Measurements from ENCODE around the gene SNX33.
A peak's percentile ranks its signal among the peaks of the same experiment; 100 is the strongest.
"Not testable (repeated sequence)": the region's sequence is repeated elsewhere in the genome, so short reads cannot be mapped to it uniquely, and the experiment has no call there.

The SNX33 gene

DNA sequence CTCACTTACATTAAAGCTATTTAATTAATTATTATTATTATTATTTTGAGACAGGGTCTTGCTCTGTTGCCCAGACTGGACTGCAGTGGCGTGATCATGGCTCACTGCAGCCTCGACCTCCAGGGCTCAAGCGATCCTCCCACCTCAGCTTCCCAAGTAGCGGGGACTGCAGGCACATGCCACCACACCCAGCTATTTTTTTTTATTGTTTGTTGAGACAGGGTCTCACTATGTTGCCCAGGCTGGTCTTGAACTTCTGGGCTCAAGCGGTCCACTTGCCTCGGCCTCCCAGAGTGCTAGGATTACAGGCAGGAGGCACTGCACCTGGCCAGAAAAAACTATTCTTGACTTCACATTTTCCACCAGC lies 30.6 kb downstream of the SNX33 start:
- not testable (repeated sequence) for H3K27me3 ChIP-seq (ENCODE audit: control insufficient read depth in 1 of 2, insufficient read depth in 2 of 2, low read length in 2 of 2); H3K27ac ChIP-seq (ENCODE audit: low read depth, low read length); H3K9ac ChIP-seq (ENCODE audit: low read length); H3K4me3 ChIP-seq (ENCODE audit: low read depth in 1 of 2, low read length in 2 of 2); H3K9me3 ChIP-seq (ENCODE audit: low read length)
- Histone ChIP-seq H3K4me1 (ENCODE audit: insufficient read depth, low read length) (peaks cover 22% of the 10 kb centered on the region), H3K36me3 (ENCODE audit: insufficient read depth, low read length) (peaks cover 65% of the 10 kb centered on the region)

DNA sequence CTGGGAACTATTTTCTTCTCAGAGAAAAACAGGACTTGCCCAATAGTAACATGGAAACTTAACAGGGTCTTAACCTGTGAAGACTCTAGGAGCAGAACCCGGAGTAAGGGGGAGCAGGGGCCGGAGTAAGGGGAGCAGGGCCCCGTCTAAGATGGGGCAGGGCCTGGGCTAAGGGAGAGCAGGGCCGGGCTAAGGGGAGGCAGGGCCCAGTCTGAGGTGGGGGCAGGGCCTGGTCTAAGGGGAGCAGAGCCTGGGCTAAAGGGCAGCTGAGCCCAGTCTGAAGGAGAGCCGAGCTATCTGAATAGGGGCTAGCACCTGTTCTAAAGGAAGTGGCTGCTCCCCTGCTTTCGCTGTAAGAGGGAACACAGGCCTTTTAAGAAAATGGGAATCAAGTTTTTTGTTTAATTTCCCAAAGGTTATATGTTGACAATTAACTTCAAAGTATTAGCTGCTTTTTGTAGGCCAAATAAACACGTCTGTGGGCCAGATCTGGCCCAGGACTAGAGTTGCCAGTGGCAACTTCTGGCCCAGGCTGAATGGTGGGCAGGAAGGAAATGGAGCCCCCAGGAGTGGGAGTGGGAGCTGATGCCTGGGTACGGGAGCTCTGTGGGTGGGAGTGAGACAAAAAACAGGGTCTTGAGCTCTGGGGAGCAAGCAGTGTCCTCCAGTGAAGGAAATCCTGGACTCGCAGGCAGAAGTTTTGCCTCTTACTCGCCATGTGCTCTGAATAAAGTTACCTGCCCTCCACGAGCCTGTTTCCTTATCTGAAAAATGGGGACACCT lies 32.5 kb downstream of the SNX33 start:
- Histone ChIP-seq H3K36me3 (ENCODE audit: insufficient read depth, low read length) (peaks cover 77% of the 10 kb centered on the region), H3K9ac (ENCODE audit: low read length) (no peak overlapping the region)

DNA sequence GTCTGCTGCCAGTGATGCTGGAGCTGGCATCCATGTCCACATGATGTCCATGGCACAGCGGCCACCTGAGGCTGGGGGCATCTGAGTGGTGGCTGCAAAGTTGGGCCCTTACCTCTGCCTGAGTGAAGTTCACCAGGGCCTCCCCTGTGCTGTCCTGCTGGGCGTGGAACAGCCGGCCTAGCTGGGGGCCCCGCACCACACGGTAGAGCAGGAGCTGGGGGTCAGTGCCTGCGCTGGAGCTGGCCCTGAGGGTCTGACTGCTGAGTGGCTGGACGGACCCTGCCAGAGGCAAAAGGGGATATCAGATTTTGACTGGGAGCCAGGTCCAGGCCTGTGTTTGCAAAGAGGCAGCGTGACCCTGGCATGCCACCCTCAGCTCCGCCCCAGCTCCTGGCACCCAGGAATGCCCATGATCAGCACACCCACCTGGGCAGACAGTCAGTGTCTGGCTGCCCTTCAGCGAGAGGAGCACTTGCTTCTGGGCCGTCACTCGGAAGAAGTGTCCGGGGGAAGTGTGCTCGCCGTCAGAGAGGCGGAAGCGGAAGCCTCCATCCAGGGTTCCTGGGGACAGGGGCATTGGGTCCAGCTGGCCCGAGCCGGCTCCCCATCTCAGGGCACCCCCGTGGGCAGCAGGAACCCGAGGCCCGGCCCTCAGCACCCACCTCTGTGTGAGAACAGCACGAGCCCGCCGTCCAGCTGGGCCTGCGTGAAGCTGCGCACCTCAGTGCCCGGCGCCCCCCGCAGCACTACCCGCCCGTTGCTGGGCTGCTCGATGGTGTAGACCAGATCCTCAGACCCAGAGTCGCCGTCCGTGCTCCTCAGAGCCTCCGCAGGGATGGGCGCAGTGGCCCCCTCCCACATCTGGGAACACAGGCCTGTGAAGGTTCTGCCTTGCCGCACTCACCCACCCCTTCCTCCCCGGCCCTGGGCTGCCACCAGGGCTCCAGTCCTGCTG lies 34.7 kb downstream of the SNX33 start:
- Histone ChIP-seq H3K9ac (ENCODE audit: low read length) (no peak overlapping the region), H3K9me3 (ENCODE audit: low read length) (no peaks in the 10 kb centered on the region), H3K27ac (ENCODE audit: low read depth, low read length) (no peak overlapping the region), H3K36me3 (ENCODE audit: insufficient read depth, low read length) (peaks cover 75% of the 10 kb centered on the region), H3K4me3 (ENCODE audit: low read depth in 1 of 2, low read length in 2 of 2) (no peak overlapping the region), H3K27me3 (ENCODE audit: control insufficient read depth in 1 of 2, insufficient read depth in 2 of 2, low read length in 2 of 2) (no peaks in the 10 kb centered on the region), H3K4me1 (ENCODE audit: insufficient read depth, low read length) (peaks cover 23% of the 10 kb centered on the region)

More for the DNA sequence above, 32.5 kb downstream of the SNX33 start:
- Histone ChIP-seq H3K27ac (ENCODE audit: low read depth, low read length) (no peak overlapping the region), H3K4me3 (ENCODE audit: low read depth in 1 of 2, low read length in 2 of 2) (no peak overlapping the region), H3K27me3 (ENCODE audit: control insufficient read depth in 1 of 2, insufficient read depth in 2 of 2, low read length in 2 of 2) (no peaks in the 10 kb centered on the region), H3K4me1 (ENCODE audit: insufficient read depth, low read length) (peaks cover 18% of the 10 kb centered on the region), H3K9me3 (ENCODE audit: low read length) (no peaks in the 10 kb centered on the region)

DNA sequence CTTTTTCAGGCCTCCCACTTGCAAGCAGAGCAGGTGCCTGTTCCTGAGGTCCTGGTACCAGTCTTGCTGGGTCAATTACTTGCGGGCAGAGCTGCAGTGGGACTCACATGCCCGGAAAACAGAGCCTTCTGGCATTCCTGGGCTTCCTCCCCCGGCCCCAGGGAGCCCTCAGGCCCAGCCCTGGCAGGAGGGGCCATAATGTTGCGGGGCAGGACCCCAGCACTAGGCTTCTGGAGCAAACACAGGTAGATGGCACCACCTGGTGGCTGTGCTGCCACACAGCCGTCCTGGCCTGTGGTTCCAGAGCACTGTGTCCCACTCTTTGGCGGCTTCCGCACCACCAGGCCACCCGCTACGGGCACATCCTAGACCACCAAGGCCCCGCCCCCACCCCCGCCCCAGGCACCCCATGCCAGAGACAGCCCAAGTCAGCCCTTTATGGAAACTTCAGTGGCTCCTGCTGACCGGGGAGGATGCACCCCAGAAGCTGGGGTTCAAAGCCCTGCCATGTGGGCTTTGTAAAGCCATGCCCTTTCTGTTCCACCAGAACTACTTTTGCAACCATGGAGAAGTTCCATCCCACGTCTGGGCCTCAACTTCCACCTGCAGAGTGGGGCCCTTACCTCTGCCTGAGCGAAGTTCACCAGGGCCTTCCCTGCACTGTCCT lies 36.1 kb downstream of the SNX33 start:
- Histone ChIP-seq H3K27ac (ENCODE audit: low read depth, low read length) (peak overlapping the region; percentile 68), H3K36me3 (ENCODE audit: insufficient read depth, low read length) (peaks cover 82% of the 10 kb centered on the region), H3K4me1 (ENCODE audit: insufficient read depth, low read length) (peaks cover 23% of the 10 kb centered on the region)
- not testable (repeated sequence) for H3K27me3 ChIP-seq (ENCODE audit: control insufficient read depth in 1 of 2, insufficient read depth in 2 of 2, low read length in 2 of 2); H3K4me3 ChIP-seq (ENCODE audit: low read depth in 1 of 2, low read length in 2 of 2); H3K9ac ChIP-seq (ENCODE audit: low read length); H3K9me3 ChIP-seq (ENCODE audit: low read length)

DNA sequence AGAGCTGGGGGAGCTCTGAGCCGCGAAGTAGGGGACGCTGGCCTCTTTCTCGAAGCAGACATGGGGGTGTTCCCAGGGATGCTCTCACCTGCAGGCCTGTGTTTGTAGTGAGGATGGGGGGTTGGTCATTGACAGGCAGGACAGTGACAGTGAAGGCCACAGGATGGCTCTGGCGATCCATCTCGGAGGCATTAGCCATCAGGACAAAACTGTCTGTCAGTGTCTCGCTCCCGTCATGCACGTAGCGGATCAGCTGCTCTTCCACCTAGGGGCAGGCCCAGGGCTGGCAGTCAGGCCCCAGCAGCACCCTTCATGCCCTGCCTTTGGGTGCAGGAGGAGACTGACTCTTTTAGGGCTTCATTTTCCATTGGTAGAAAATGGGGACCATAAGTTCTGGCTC lies 36.9 kb downstream of the SNX33 start:
- Histone ChIP-seq H3K4me3 (ENCODE audit: low read depth in 1 of 2, low read length in 2 of 2) (no peak overlapping the region), H3K9ac (ENCODE audit: low read length) (no peak overlapping the region), H3K27ac (ENCODE audit: low read depth, low read length) (no peak overlapping the region), H3K4me1 (ENCODE audit: insufficient read depth, low read length) (peaks cover 23% of the 10 kb centered on the region), H3K9me3 (ENCODE audit: low read length) (no peaks in the 10 kb centered on the region), H3K36me3 (ENCODE audit: insufficient read depth, low read length) (peaks cover 81% of the 10 kb centered on the region), H3K27me3 (ENCODE audit: control insufficient read depth in 1 of 2, insufficient read depth in 2 of 2, low read length in 2 of 2) (no peaks in the 10 kb centered on the region)

DNA sequence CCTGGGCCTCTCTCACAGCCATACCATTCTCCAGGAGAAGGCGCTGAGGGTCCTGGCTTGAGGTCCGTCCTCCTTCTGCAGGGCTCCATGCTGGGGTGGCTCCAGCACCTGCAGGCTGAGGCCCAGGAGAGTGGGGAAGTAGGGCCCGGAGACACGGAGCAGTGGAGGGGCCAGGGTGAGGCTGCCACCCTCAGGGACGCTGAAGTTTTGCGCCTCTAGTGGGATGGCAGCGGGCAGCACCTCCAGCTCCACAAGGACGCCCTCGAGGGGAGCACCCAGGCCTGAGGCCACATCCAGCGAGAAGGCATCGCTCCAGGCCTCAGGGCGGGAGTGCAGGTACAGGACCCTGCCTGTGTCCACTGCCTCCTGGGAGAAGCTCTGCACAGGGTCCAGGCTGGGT lies 37.5 kb downstream of the SNX33 start:
- no peak overlapping the region for H3K27ac ChIP-seq (ENCODE audit: low read depth, low read length)
- H3K36me3 ChIP-seq (ENCODE audit: insufficient read depth, low read length), result peaks cover 76% of the 10 kb centered on the region
- peaks cover 23% of the 10 kb centered on the region for H3K4me1 ChIP-seq (ENCODE audit: insufficient read depth, low read length)
- no peak overlapping the region for H3K4me3 ChIP-seq (ENCODE audit: low read depth in 1 of 2, low read length in 2 of 2)
- no peaks in the 10 kb centered on the region for H3K9me3 ChIP-seq (ENCODE audit: low read length)
- no peaks in the 10 kb centered on the region for H3K27me3 ChIP-seq (ENCODE audit: control insufficient read depth in 1 of 2, insufficient read depth in 2 of 2, low read length in 2 of 2)
- no peak overlapping the region for H3K9ac ChIP-seq (ENCODE audit: low read length)

DNA sequence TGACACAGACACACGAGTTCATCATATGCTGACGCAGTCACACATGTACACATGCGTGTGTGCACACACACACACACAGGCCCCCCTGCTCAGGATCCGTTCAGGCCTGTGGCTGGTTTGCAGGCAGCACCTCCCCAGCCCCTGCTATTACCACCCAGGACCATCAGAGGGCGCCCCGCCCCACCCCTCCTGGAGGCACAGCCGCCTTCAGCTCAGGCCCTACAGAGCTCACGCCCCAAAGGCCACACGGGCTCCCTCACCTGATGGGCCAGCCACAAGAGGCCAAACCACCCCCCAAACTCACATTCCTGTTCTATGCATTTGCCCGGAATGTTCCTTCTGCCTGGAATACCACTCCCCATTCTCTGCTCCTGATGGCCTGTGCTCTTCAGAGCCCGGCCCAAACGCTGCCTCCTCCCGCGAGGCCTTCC lies 38.5 kb downstream of the SNX33 start:
- Histone ChIP-seq H3K36me3 (ENCODE audit: insufficient read depth, low read length) (peaks cover 68% of the 10 kb centered on the region), H3K4me1 (ENCODE audit: insufficient read depth, low read length) (peaks cover 23% of the 10 kb centered on the region)
- not testable (repeated sequence) for H3K4me3 ChIP-seq (ENCODE audit: low read depth in 1 of 2, low read length in 2 of 2); H3K9ac ChIP-seq (ENCODE audit: low read length); H3K27ac ChIP-seq (ENCODE audit: low read depth, low read length); H3K27me3 ChIP-seq (ENCODE audit: control insufficient read depth in 1 of 2, insufficient read depth in 2 of 2, low read length in 2 of 2); H3K9me3 ChIP-seq (ENCODE audit: low read length)

DNA sequence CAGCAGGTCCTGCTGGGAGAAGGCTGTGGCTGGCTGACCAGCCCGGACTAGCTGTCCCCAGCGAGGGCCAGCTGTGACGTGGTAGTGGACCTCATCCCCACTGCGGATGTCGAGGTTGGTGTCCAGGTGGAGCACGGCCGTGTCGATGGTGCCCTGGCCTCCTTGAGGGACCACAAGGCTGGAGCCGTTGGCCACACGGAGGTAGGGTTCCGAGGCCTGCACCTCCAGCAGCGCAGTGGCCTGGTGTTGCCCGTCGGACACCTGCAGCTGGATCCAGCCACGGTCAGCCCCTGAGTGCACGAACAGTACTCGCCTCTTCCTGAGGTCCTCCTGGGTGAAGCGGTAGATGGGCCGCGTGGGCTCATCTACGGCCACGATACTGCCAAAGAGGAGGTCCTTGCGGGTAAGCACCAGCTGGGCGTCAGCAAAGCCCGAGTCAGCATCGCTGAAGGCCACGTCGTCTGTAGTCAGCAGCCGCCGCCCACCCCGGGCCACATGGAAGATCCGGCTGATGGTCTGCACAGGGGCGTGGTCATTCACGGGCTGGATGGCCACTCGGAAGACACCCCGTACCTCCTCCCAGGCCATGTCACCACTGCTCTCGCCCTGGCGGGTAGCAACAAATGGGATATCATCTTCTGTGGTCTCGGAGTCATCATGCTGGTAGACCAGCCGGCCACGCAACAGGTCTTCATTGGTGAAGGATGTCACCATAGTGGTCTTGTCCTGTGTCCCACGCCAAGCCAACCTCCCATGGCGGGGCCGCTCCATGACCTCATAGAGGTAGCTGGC lies 40.0 kb downstream of the SNX33 start:
- no peak overlapping the region for H3K9ac ChIP-seq (ENCODE audit: low read length)
- H3K27ac ChIP-seq (ENCODE audit: low read depth, low read length), result no peak overlapping the region
- peaks cover 23% of the 10 kb centered on the region for H3K4me1 ChIP-seq (ENCODE audit: insufficient read depth, low read length)
- no peaks in the 10 kb centered on the region for H3K9me3 ChIP-seq (ENCODE audit: low read length)
- peaks cover 64% of the 10 kb centered on the region for H3K36me3 ChIP-seq (ENCODE audit: insufficient read depth, low read length)
- no peaks in the 10 kb centered on the region for H3K27me3 ChIP-seq (ENCODE audit: control insufficient read depth in 1 of 2, insufficient read depth in 2 of 2, low read length in 2 of 2)
- no peak overlapping the region for H3K4me3 ChIP-seq (ENCODE audit: low read depth in 1 of 2, low read length in 2 of 2)

DNA sequence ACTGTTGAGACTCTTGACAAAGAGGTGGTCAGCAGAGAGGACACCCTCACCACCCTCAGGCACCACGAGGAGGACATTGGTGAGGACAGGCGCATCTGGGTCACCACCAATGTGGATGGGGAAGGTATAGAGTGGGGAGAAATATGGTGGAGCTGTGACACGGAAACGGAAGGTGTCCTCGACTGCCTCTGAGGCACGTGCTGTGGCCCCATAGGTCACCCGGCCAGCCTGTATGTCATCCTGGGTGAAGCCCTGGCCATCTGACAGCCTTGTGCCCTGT lies 40.5 kb downstream of the SNX33 start:
- peaks cover 25% of the 10 kb centered on the region for H3K4me1 ChIP-seq (ENCODE audit: insufficient read depth, low read length)
- no peak overlapping the region for H3K27ac ChIP-seq (ENCODE audit: low read depth, low read length)
- H3K27me3 ChIP-seq (ENCODE audit: control insufficient read depth in 1 of 2, insufficient read depth in 2 of 2, low read length in 2 of 2), result no peaks in the 10 kb centered on the region
- H3K4me3 ChIP-seq (ENCODE audit: low read depth in 1 of 2, low read length in 2 of 2), result no peak overlapping the region
- no peaks in the 10 kb centered on the region for H3K9me3 ChIP-seq (ENCODE audit: low read length)
- H3K9ac ChIP-seq (ENCODE audit: low read length), result no peak overlapping the region
- peaks cover 64% of the 10 kb centered on the region for H3K36me3 ChIP-seq (ENCODE audit: insufficient read depth, low read length)

DNA sequence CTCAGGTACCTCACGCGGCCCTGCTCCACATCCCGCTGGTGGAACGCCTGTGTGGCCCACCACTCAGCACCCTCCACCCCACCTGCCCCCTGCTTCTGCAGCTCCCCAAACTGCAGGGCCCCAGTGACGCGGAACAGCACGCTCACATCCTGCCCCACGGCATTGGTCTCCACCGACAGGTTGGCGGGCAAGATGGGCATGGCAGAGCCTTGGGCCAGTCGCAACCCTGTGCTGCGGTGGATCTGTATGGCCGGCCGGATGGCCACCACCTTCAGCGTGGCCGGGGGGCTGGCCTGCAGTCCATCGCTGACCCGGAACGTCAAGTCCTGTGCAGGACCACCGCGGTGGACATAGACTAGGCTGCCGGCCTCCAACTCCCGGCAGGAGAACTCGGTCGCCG lies 41.1 kb downstream of the SNX33 start:
- H3K27me3 ChIP-seq (ENCODE audit: control insufficient read depth in 1 of 2, insufficient read depth in 2 of 2, low read length in 2 of 2), result no peaks in the 10 kb centered on the region
- H3K4me1 ChIP-seq (ENCODE audit: insufficient read depth, low read length), result peaks cover 27% of the 10 kb centered on the region
- H3K9ac ChIP-seq (ENCODE audit: low read length), result no peak overlapping the region
- peaks cover 66% of the 10 kb centered on the region for H3K36me3 ChIP-seq (ENCODE audit: insufficient read depth, low read length)
- no peak overlapping the region for H3K27ac ChIP-seq (ENCODE audit: low read depth, low read length)
- H3K4me3 ChIP-seq (ENCODE audit: low read depth in 1 of 2, low read length in 2 of 2), result no peak overlapping the region
- no peaks in the 10 kb centered on the region for H3K9me3 ChIP-seq (ENCODE audit: low read length)

DNA sequence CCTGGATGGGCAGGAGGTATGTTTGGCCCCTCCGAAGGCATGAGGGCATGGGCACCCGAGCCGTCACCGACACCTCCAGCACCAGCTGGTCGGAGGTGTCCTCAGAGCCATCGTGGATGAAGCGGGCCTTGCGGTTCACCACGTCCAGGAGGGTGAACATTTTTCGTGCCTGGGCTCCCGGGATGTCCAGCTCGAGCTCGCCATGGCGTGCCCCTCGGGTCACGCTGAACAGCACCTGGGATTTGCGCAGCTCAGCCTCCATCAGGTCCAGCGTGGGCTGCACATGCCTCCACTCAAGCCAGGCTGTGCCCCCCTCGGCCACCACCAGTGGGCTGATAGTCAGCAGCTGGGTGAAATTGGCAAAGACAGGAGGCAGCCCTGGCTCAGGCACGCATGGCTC lies 41.7 kb downstream of the SNX33 start:
- peaks cover 64% of the 10 kb centered on the region for H3K36me3 ChIP-seq (ENCODE audit: insufficient read depth, low read length)
- H3K4me1 ChIP-seq (ENCODE audit: insufficient read depth, low read length), result peaks cover 28% of the 10 kb centered on the region

More for the DNA sequence above, 41.7 kb downstream of the SNX33 start:
- not testable (repeated sequence) for H3K4me3 ChIP-seq (ENCODE audit: low read depth in 1 of 2, low read length in 2 of 2); H3K9ac ChIP-seq (ENCODE audit: low read length); H3K9me3 ChIP-seq (ENCODE audit: low read length); H3K27ac ChIP-seq (ENCODE audit: low read depth, low read length); H3K27me3 ChIP-seq (ENCODE audit: control insufficient read depth in 1 of 2, insufficient read depth in 2 of 2, low read length in 2 of 2)

Data from muscle layer of colon (tissue), 2 donors.